GM23338 (cell line): ENCODE data around the gene MGRN1.

ENCODE experiments used
- CTCF ChIP-seq, 2 experiments: fragments of 200-600 bp in 1 of 2; sonication (generic) in 1 of 2; conservative IDR thresholded peaks; 2 replicates each; pipeline versions ENCODE4 v1.5.1 to v1.6.1; 2016 to 2017; ENCODE audit warnings: antibody characterized with exemption in 2 of 2, low read depth in 2 of 2, mild to moderate bottlenecking in 2 of 2, moderate library complexity in 1 of 2
- ETS1 ChIP-seq: IDR thresholded peaks from 2 replicates; pipeline ENCODE4 v1.6.1; 2016; ENCODE audit warnings: antibody characterized with exemption
- POLR2AphosphoS5 ChIP-seq: IDR thresholded peaks from 2 replicates; pipeline ENCODE4 v1.6.1; 2016; ENCODE audit warnings: antibody characterized with exemption, low read depth

- TF ChIP-seq CTCF (conservative IDR thresholded peaks at IDR 0.05; ENCODE audit: low read depth in 2 of 2) (no peak), ETS1 (no peak), POLR2AphosphoS5 (no peak)
Observed at GRCh38 chr16:4704913-4705312, 80.3 kb downstream of the MGRN1 start.
